Suprapubic skin (tissue), 4 donors: ENCODE measurements around the gene ABHD4. TPM values are rescaled to one million over a fixed set of nuclear protein-coding genes. Genes with fewer than 3 reads are reported as not detected.

Source experiments
- DNase-seq, 2 donors: peaks; one replicate each; pipeline ENCODE4 v3.0.0-alpha.2; 2019; ENCODE audit warnings: low spot score in 2 of 2
- H3K27ac ChIP-seq: fragments of 200-600 bp; sonication (generic); one replicate; pipeline ENCODE4 v1.5.1; 2019
- H3K27me3 ChIP-seq: fragments of 200-600 bp; sonication (generic); one replicate; pipeline ENCODE4 v1.5.1; 2019
- H3K36me3 ChIP-seq: fragments of 200-600 bp; sonication (generic); one replicate; pipeline ENCODE4 v1.5.1; 2019
- H3K4me1 ChIP-seq: fragments of 200-600 bp; sonication (generic); one replicate; pipeline ENCODE4 v1.5.1; 2019
- H3K4me3 ChIP-seq: fragments of 200-600 bp; sonication (generic); one replicate; pipeline ENCODE4 v1.5.1; 2019; ENCODE audit warnings: mild to moderate bottlenecking
- H3K9me3 ChIP-seq: fragments of 200-600 bp; sonication (generic); one replicate; pipeline ENCODE4 v1.5.1; 2019
- EP300 ChIP-seq: sonication (generic); formaldehyde crosslinking; IDR thresholded peaks from one replicate; pipeline ENCODE4 v1.6.1; 2017; ENCODE audit warnings: antibody characterized with exemption
- POLR2A ChIP-seq, 2 donors: fragments of 450-650 bp; IDR thresholded peaks; one replicate each; pipeline ENCODE4 v1.6.1; 2017; ENCODE audit warnings: antibody characterized with exemption in 2 of 2, mild to moderate bottlenecking in 2 of 2, moderate library complexity in 2 of 2
- POLR2AphosphoS5 ChIP-seq, 3 donors: sonication (generic); formaldehyde crosslinking; IDR thresholded peaks; one replicate each; pipeline ENCODE4 v1.6.1; 2017; ENCODE audit warnings: antibody characterized with exemption in 3 of 3
- WGBS: methylation state at CpG from one replicate; pipeline ENCODE4 v1.1.5; 2018; 5-methylcytosine and 5-hydroxymethylcytosine counted together
- total RNA-seq, 4 donors: library from RNA; depleted of rRNA; stranded (reverse); fragments of >200 nt; gene quantifications; one replicate each; pipeline ENCODE4 v1.1.0, GENCODE V29; 2016
- TF ChIP-seq, protein P1 (sequence below), 2 donors: fragments of 200-600 bp in 1 of 2; fragments of 450-650 bp in 1 of 2; sonication (generic) in 1 of 2; IDR thresholded peaks; one replicate each; pipeline ENCODE4 v1.5.1; 2016 to 2019; ENCODE audit warnings: antibody characterized with exemption in 2 of 2, mild to moderate bottlenecking in 1 of 2, moderate library complexity in 1 of 2

ABHD4 gene
- total RNA-seq, 4 donors from 2014 or later: 15.3 to 30.4 (median 21.8) TPM

DNA sequence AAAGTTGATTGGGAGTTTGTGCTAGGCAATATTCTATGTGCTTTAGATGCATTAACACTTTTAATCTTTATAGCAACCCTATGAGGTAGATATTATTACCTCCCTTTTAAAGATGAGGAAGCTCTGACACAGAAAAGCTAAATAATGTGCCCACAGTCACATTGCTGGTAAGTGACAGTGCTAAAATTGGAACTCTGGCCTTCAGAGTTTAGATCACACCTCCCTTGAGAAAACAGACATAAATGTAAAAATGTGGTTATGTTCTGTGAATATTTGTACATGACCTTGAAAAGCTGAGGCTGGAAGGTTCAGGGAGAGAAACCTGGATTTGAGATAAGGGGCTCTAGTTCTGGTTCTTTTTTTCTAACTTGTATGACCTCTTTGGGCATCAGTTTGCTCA, 1.9 kb downstream of the ABHD4 start:
- Histone ChIP-seq H3K27me3 (no peaks in the 10 kb centered on the region), H3K4me3 (no peak overlapping the region), H3K4me1 (peaks cover 21% of the 10 kb centered on the region), H3K36me3 (peaks cover 36% of the 10 kb centered on the region), H3K9me3 (no peaks in the 10 kb centered on the region), H3K27ac (no peak overlapping the region)
- TF ChIP-seq, protein P1, sequence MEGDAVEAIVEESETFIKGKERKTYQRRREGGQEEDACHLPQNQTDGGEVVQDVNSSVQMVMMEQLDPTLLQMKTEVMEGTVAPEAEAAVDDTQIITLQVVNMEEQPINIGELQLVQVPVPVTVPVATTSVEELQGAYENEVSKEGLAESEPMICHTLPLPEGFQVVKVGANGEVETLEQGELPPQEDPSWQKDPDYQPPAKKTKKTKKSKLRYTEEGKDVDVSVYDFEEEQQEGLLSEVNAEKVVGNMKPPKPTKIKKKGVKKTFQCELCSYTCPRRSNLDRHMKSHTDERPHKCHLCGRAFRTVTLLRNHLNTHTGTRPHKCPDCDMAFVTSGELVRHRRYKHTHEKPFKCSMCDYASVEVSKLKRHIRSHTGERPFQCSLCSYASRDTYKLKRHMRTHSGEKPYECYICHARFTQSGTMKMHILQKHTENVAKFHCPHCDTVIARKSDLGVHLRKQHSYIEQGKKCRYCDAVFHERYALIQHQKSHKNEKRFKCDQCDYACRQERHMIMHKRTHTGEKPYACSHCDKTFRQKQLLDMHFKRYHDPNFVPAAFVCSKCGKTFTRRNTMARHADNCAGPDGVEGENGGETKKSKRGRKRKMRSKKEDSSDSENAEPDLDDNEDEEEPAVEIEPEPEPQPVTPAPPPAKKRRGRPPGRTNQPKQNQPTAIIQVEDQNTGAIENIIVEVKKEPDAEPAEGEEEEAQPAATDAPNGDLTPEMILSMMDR (IDR thresholded peaks at IDR 0.05): no peak
- TF ChIP-seq POLR2AphosphoS5 (IDR thresholded peaks at IDR 0.05) (no peak), POLR2A (IDR thresholded peaks at IDR 0.05) (no peak), EP300 (no peak)
- DNase-seq: no peak

DNA sequence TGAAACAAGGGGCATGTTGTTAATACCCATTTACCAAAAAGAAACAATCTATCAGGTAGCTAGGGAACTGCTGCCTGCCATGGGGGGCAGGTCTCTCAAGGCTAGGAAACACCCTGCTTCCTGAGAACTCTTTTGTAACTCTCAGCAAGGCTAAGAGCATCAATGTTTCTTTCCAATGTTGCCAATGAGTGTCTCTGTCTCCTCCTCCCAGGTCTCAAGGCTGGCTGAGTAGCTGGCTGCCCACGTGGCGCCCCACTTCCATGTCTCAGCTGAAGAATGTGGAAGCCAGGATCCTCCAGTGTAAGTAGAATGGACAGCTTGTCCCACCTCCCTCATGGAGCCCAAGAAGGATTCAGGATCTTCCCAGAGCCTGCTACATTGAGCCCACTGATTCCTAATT, 3.4 kb downstream of the ABHD4 start:
- 89% methylated on average over 2 of the region's 2 CpGs for WGBS
- no peak for DNase-seq
- no peaks in the 10 kb centered on the region for H3K27me3 ChIP-seq
- no peak overlapping the region for H3K4me3 ChIP-seq
- no peaks in the 10 kb centered on the region for H3K9me3 ChIP-seq
- TF ChIP-seq POLR2AphosphoS5 (IDR thresholded peaks at IDR 0.05) (no peak), EP300 (no peak), POLR2A (IDR thresholded peaks at IDR 0.05) (no peak)
- TF ChIP-seq, protein P1 (IDR thresholded peaks at IDR 0.05): no peak
- peaks cover 51% of the 10 kb centered on the region for H3K36me3 ChIP-seq
- H3K4me1 ChIP-seq: peaks cover 21% of the 10 kb centered on the region
- H3K27ac ChIP-seq: no peak overlapping the region

DNA sequence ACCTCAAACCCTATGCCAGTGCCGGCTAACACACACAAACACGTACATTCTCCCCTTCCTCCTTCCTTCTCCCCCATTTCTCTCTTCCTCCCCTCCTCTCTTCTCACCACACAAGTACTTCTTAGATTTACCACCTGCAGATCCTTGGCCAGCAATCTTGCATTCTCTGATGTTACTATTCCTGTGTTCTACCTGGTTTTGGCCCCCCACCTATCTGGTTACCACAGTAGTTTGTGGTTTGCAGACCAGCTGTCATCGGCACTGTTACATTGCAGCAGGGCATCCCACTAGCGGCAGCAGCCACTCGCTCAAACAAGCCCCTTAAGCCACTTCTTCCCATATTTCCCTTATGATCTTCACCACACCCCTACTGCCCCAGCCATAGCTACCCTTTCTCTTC, 3.9 kb downstream of the ABHD4 start:
- peaks cover 56% of the 10 kb centered on the region for H3K36me3 ChIP-seq
- H3K27ac ChIP-seq: no peak overlapping the region
- no peaks in the 10 kb centered on the region for H3K27me3 ChIP-seq
- 89% methylated on average over 5 of the region's 5 CpGs for WGBS
- no peak for TF ChIP-seq POLR2AphosphoS5 (IDR thresholded peaks at IDR 0.05)
- TF ChIP-seq POLR2A (IDR thresholded peaks at IDR 0.05): no peak
- TF ChIP-seq, protein P1 (IDR thresholded peaks at IDR 0.05): no peak
- TF ChIP-seq EP300: no peak
- H3K4me3 ChIP-seq: no peak overlapping the region
- H3K9me3 ChIP-seq: no peaks in the 10 kb centered on the region
- DNase-seq: no peak
- peaks cover 21% of the 10 kb centered on the region for H3K4me1 ChIP-seq

DNA sequence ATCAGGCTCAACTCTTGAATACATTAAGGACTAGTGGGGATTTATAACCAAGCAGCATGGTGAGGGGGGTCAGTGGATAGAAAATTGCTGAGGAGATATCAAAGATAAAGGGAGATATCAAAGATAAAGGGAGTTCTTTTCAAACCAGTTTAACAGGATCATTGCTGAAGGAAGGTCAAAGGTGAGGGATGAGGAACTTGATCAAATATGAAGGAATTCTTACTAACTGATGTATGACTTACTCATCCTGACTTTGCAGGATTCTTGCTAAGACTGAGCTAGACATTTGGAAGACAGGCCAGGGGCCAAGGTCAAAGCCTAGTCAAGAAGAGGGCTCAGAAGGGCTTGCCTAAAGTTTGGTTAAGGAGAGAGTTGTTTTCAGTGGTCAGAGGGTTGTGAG, 4.8 kb downstream of the ABHD4 start:
- TF ChIP-seq POLR2A (IDR thresholded peaks at IDR 0.05): no peak
- TF ChIP-seq POLR2AphosphoS5 (IDR thresholded peaks at IDR 0.05): no peak
- TF ChIP-seq, protein P1 (IDR thresholded peaks at IDR 0.05): no peak
- no peak for TF ChIP-seq EP300
- Histone ChIP-seq H3K9me3 (no peaks in the 10 kb centered on the region), H3K27ac (no peak overlapping the region), H3K4me3 (no peak overlapping the region), H3K36me3 (peaks cover 65% of the 10 kb centered on the region), H3K27me3 (no peaks in the 10 kb centered on the region), H3K4me1 (peaks cover 17% of the 10 kb centered on the region)
- DNase-seq: no peak

DNA sequence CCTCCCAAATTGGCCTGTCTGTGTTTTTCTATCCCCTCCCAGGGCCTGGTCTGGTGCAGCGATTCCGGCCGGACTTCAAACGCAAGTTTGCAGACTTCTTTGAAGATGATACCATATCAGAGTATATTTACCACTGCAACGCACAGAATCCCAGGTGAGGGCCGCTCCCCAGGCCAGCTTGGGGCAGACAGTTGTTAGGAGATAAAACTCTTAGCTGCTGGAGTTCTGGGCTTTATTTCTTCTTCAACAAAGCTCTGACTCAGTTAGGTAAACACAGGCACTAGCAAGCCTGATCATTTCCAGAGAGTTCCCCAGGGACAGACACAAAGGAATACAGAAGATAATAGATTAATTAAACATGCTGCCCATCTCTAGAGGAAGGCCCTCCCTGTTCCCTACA, 8.3 kb downstream of the ABHD4 start:
- H3K4me3 ChIP-seq: no peak overlapping the region
- H3K4me1 ChIP-seq: no peaks in the 10 kb centered on the region
- no peak overlapping the region for H3K27ac ChIP-seq
- no peaks in the 10 kb centered on the region for H3K27me3 ChIP-seq
- TF ChIP-seq EP300 (no peak), POLR2AphosphoS5 (IDR thresholded peaks at IDR 0.05) (no peak), POLR2A (IDR thresholded peaks at IDR 0.05) (no peak)
- TF ChIP-seq, protein P1 (IDR thresholded peaks at IDR 0.05): no peak
- no peaks in the 10 kb centered on the region for H3K9me3 ChIP-seq
- WGBS: 96% methylated on average over 6 of the region's 6 CpGs
- H3K36me3 ChIP-seq: peaks cover 100% of the 10 kb centered on the region
- no peak for DNase-seq
